Femur (tissue), 1 donor: Measurements from ENCODE around the gene AMBRA1.
A peak's percentile ranks its signal among the peaks of the same experiment; 100 is the strongest.

Source experiments
- DNase-seq: peaks from one replicate; pipeline ENCODE4 v3.0.0-alpha.2; 2017

AMBRA1 gene

GRCh38 chr11:46499821-46500220 is 94.0 kb downstream of the AMBRA1 start:
- no peak for DNase-seq

DNA sequence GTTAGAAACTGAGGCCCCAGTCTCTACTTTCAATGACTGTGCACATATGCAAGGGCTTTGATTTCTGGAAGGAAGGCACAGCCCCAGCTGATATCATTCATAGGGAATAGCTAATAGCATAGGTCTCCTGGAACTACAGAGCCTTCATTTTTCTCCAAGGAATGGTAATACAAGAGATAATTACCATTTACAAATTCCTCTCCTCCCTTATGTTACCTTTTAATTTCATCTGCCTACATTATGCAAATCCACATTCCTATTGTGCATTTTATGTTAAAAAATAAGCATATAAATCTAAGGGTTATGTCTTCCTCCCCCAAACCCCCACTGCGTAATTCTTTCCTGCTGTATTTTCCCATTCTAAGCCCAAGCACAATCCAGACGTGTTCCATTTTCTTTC is 94.9 kb downstream of the AMBRA1 start:
- no peak for DNase-seq

DNA sequence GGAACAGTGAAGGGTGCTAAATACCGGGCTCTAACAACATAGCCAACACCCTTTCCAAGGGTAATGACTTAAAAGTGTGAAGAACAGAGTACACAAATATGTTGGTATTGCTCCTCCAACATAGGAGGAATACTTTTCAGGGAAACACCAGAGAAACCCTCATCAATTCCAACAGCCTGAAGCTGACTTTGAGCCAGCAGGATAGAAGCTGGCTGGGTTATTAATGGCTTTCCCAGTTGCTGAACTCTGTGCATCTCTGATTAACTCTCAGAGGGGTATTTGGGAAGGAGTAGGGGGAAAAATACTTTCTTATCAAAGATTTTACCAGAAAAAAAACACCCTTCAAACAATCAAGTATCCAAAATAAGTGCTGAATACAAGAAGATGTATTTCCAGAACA is 95.6 kb downstream of the AMBRA1 start:
- DNase-seq, result peak; percentile 36

DNA sequence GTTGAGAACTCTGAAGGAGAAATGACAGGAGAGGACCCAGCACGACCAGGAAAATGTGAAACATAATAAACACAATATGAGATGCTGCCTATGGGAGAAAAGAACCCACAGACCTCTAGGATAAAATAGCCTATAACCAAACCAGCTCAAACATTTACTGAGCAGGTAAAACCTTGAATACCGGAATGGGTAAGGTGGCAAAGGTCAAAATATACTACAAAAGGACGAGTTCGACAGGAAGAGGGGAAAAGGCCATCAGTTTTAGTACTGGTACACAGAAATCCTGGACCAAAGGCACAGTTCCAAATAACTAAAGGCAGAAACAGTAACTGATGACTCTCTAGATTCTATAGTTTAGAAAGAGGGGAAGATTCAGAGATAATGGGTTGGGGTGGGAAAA is 96.3 kb downstream of the AMBRA1 start:
- no peak for DNase-seq

GRCh38 chr11:46493791-46494190 is 100.0 kb downstream of the AMBRA1 start:
- DNase-seq, result no peak

DNA sequence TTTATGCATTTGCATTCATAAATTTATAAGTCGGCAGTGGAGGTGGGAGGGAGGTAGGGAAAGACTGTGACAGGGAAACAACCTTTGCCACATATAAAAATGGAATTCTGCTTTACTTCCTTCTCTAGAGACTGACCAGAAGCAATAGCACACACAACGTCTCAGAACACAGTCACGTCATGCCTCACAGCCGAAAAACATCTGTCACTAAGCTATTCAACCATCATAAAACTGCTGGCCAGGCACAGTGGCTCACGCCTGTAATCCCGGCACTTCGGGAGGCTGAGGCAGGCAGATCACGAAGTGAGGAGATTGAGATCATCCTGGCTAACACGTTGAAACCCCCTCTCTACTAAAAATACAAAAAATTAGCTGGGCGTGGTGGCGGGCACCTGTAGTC is 101.3 kb downstream of the AMBRA1 start:
- peak; percentile 48 for DNase-seq

DNA sequence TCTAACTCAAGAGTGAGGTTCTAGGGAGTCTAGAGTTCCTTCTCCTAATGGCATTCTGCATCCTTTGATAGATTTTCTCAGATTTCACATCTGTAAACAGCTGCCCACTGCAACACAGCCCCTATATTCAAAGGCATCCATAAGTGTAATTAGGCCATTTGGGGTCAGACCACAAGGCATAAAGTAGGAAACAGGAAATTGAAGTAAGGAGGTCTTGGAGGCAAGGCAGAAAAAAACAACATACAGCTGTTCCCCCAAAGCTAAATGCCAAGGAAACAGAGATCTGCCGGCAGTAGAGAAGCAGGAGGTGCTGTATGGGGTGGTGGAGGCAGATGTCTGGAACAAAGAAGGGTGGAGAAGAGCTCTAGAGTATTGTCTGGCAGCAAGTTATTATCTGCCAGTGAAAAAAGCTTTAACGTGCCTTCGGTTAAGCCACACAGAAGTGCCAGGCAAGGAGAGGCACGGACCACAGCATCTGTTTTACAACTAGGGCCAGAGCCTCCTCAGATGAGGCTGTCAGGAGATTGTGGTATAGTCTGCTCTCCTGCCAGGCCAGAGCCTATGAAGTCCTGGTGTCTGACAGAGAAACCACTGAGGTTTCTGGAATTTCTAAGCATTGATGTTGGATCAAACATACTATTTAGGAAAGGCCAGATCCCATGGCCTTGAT is 102.0 kb downstream of the AMBRA1 start:
- peak; percentile 29 for DNase-seq

DNA sequence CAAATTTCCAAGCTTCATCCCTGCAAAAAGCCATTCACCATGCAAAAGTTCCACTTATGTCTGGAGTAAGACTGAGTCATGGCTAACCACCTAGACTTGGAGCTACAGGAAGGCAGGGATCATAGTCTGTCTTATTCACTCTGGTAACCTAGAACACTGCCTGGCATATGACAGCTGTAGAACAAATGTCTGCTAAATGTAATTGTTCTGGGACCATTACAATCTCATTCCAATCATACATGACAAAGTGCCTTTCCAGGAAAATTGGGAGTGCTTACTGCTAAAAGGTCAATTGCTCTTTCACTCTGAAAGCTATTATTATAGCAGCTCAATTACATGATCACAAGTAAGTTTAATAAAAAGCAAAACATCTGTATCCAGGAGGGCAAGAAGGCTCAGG is 103.2 kb downstream of the AMBRA1 start:
- DNase-seq, result no peak

DNA sequence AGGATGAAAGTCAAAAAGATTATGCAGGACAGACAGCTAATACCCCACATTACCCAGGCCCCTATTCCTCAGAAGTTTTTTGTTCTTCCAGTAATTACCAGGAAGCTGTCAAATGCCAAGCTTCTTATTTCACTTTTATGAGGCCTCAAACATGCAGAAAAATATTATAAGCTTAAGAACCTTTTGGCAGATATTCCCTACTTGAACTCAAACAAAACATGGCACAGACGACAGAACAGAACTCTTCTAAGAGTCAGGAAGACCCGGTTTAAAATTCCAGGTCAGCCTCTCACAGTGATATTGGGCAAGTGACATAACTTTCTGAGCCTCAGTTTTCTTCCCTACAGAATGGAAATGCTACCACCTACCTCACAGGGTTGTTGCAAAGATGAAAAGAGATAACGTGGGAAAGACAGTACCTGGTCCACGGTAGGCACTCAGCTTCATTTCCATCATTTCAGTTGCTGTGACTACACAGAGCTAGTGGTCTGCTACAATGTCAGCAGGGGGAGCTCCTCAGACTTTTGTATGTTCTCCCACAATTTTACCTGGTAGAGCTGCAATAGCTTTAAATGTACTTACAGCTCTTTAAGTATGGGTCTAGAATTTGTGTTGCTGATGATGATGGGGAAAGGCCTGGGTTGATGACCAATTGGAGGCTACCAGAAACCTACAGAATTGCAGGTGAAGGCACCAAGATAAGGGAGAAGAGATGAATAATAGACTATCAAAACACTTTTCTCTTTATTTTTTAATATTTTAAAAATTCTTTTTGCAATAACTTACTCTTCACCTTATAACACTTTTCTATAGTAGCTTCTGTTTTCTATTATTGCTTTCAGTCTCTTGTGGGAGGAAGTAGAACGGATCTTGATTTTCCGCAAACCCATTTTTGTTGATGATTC is 103.9 kb downstream of the AMBRA1 start:
- DNase-seq, result no peak

- DNase-seq, result no peak
These were observed 107.9 kb downstream of the AMBRA1 start for GRCh38 chr11:46485856-46486443.

DNA sequence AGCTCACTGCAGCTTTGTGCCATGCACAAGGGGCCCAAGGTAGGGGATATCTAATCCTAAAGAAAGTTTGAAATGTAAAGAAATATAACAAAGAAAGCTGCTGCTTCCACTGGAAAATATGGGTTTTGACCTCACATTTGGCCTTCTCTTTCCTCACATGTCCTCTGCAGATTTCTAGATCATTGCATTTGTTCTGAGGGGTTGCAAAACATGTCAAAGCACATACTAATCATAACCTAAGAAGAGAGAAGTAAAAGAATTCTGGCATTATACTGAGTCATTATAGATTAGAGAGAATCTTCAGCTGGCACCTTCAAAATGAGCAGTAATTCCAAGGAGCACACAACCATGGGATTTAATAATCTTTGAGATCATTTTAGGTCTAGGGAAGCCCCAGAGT is 109.7 kb downstream of the AMBRA1 start:
- DNase-seq, result no peak

DNA sequence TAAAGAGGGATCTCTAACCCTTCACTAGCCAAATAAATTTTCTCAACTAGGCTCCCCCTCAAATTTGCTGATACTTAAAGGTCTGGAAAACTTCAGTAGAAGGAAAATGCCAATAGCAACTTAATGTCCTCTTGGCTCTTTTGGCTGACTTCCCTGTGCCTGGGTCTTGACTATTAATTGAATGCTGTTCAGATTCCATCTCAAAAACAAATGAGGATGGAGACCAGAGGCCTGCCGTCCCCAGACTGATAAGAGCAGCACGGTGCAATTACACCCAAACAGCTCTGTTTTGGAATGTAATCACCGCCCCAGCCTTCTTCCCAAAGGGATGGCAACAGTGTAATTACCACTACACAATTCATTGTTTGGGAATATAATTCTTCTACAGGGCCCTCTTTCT is 112.9 kb downstream of the AMBRA1 start:
- DNase-seq, result no peak

- no peak for DNase-seq
These were observed 113.6 kb downstream of the AMBRA1 start for GRCh38 chr11:46480166-46480726.

- no peak for DNase-seq
These were observed 114.2 kb downstream of the AMBRA1 start for GRCh38 chr11:46479601-46480000.

DNA sequence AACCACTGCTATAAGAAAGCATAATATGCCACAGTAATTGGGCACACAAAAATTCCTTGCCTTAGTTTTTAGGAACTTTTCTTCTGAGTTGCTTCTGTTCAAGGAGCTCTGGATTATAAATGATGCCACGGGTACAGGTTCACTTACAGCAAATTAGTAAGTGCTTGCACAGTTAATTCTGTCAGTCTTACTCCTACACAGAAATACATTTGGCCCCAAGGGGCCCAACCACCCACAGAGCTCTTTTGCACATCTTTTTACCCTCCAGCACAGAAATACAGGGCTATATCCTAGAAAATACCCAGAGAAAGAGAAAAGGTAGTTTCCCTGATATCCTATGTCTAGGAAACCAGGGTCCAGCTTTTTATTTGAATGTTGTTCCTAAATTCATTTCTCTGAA is 115.6 kb downstream of the AMBRA1 start:
- no peak for DNase-seq

GRCh38 chr11:46477136-46477535 is 116.7 kb downstream of the AMBRA1 start:
- DNase-seq, result no peak

- no peak for DNase-seq
These were observed 117.8 kb downstream of the AMBRA1 start for GRCh38 chr11:46475926-46476545.

GRCh38 chr11:46475051-46475925 is 118.5 kb downstream of the AMBRA1 start:
- DNase-seq, result no peak

GRCh38 chr11:46472662-46472994 is 121.2 kb downstream of the AMBRA1 start:
- DNase-seq, result no peak

DNA sequence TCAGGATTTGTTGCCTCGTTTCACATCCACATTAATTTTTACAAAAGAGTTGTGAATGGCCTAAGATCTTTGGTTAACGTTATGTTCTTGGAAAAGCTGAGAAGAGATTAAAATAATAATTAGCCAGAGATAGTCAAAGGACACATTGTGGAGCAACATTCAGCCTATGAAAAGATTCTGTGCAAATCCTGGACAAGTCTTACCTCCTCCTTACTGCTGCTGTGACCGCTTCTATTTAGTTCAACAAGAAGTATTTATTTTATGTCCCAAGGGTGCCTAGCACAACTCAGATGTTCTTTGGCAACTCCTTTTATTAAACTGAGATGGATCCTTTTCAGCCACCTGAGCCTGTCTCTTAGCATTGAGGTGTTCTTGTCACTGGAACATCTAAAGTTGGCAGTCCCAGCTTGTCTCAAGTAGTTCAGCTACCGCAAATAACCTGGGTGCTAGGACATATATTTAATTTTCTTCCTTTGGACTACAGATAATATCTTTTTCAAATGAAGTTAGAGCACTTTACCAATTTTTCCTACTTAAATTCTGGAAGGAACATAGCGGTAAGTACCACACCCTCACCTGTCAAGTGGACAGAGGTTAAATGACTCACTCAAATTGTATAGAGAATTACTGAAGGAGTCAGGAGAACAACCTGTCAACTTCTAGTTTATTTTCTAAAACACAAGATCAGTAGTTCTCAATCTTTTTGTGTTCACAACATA is 121.7 kb downstream of the AMBRA1 start:
- DNase-seq, result no peak

GRCh38 chr11:46469926-46470325 is 123.9 kb downstream of the AMBRA1 start:
- DNase-seq, result no peak

GRCh38 chr11:46465683-46466082 is 128.1 kb downstream of the AMBRA1 start:
- DNase-seq, result no peak
